AG09309 (cell line): ENCODE measurements around the gene NOS1.

ENCODE experiments used
- DNase-seq: peaks from one replicate; pipeline ENCODE4 v3.0.0-alpha.2; 2010; ENCODE audit warnings: low read depth
- H3K4me3 ChIP-seq: 2 replicates; pipeline ENCODE4 v1.5.1; 2011; ENCODE audit warnings: mild to moderate bottlenecking, low read depth, low read length, moderate library complexity; ENCODE audit not compliant: control insufficient read depth
- TF ChIP-seq, protein P1 (sequence below): IDR thresholded peaks from 2 replicates; pipeline ENCODE4 v1.5.1; 2011; ENCODE audit warnings: mild to moderate bottlenecking, low read depth, low read length, inconsistent platforms; ENCODE audit not compliant: insufficient read depth, control insufficient read depth; ENCODE audit errors: missing control alignments

Gene NOS1

DNA sequence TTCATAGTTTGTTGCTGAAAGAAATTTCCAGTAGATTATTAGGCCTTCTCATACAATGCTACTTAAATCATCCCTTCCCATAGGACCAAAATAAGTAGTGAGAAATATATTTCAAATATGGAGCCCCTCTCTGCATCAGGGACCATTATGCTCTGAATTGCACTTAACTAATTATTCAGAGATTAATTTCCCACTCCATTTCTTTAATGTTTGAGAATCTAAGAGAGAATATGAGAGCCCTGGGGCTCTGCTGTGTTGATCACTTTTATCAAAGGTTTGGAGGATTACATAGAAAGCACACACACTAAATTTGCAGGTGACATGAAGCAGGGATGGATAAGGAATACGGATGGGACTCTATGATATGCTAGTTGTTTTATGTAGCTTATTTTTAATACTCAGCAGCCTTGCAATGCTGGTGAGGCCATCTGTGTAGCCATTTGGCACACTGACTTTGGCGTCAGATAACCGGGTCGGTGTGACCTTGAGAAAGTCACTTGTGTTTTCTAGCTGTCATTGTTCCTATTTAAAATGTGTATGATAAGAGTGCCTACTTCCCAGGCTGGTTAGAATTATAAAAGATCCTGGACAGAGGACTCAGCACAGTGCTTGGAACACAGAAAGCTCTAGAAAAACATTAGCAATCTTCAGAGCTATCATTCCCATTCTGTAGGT is 121.2 kb downstream of the NOS1 start:
- TF ChIP-seq, protein P1, sequence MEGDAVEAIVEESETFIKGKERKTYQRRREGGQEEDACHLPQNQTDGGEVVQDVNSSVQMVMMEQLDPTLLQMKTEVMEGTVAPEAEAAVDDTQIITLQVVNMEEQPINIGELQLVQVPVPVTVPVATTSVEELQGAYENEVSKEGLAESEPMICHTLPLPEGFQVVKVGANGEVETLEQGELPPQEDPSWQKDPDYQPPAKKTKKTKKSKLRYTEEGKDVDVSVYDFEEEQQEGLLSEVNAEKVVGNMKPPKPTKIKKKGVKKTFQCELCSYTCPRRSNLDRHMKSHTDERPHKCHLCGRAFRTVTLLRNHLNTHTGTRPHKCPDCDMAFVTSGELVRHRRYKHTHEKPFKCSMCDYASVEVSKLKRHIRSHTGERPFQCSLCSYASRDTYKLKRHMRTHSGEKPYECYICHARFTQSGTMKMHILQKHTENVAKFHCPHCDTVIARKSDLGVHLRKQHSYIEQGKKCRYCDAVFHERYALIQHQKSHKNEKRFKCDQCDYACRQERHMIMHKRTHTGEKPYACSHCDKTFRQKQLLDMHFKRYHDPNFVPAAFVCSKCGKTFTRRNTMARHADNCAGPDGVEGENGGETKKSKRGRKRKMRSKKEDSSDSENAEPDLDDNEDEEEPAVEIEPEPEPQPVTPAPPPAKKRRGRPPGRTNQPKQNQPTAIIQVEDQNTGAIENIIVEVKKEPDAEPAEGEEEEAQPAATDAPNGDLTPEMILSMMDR = no peak
- no peak overlapping the region for H3K4me3 ChIP-seq
- DNase-seq = no peak

DNA sequence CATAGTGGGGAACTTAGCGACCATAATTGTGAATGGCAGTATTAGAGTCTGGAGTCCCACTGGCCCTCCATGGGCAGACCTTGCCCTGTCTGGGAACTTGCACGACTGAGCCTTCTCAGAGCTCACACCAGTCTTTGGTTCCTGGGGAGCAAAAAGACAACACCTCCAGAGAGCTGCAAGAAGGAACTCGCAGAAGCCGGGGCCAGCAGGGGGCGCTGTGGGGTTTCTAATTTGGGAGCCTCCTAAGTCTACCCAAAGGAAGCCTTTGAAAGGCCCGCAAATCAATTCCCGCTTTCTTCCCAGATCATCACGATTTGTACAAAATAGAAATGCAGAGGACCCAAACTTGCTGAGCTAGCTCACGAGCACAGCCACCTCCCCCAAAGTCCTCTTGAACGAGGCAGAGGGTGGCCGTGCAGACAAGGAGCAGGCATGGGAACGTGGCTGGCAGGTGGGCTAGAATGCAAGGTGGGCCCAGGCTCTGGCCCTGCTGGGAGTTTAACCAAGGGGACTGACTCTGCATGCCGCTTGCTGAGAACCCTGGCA is 124.9 kb downstream of the NOS1 start:
- no peak overlapping the region for H3K4me3 ChIP-seq
- TF ChIP-seq, protein P1 = peak; percentile 81

DNA sequence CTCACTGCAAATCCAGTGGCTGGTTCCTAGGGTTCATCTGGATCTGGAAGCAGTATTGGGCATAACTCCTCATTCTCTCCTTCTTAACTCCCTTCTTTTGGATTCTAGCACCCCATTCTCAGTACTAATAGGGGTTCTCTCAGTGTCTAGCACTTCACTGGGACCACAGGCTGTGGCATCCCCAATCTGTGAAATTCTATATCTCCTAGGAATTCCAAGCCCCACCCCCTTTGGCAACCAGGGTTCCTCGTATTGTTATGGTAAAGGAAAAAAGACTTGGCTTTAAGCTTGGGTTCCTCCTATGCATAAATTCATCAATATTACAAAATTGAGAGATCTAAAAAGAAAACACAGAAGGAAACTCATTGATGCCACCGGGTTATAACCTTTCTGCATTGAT is 126.2 kb downstream of the NOS1 start:
- H3K4me3 ChIP-seq = no peak overlapping the region
- TF ChIP-seq, protein P1 = no peak
- DNase-seq = no peak

More for the DNA sequence above, 124.9 kb downstream of the NOS1 start:
- peak; percentile 7 for DNase-seq

DNA sequence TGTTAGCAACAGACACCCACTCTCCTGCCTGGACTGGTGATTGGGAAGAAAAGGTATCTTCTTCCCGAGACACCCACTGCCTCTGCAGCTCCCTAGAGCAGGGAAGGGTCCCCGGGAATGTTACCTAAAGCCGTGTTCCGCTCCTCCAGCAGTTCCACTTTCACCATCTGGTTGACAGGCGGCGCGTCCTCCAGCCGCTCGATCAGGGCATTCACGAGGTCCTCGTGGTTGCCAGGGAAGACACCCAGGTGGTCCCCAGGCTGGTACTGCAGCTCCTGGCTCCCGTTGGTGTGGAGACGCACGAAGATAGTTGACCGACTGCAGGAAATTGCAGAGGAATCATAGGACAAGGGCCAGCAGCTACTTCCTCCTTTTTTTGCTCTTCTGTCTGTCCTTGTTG is 127.0 kb downstream of the NOS1 start:
- no peak overlapping the region for H3K4me3 ChIP-seq
- no peak for DNase-seq

DNA sequence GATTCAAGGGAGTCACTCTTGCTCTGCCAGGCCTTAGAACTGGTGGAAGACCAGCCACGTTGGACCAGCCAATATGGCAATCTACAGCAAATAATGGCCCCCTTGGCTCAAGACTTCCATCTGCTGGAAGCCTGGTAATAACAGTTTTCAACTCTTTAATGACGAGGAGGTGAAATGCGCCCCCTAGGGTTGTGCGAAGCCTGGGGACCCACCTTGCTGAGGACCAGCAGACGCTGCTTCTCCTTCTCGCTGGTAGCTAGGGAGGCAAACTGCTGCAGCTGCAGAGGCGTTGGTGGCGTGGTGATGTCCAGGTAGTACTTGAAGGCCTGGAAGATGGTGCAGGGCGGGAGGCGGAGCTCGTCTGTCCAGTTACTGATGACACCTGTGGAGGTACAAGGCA is 129.7 kb downstream of the NOS1 start:
- no peak for DNase-seq
- TF ChIP-seq, protein P1 = no peak
- no peak overlapping the region for H3K4me3 ChIP-seq

More for the DNA sequence above, 127.0 kb downstream of the NOS1 start:
- TF ChIP-seq, protein P1 = no peak

DNA sequence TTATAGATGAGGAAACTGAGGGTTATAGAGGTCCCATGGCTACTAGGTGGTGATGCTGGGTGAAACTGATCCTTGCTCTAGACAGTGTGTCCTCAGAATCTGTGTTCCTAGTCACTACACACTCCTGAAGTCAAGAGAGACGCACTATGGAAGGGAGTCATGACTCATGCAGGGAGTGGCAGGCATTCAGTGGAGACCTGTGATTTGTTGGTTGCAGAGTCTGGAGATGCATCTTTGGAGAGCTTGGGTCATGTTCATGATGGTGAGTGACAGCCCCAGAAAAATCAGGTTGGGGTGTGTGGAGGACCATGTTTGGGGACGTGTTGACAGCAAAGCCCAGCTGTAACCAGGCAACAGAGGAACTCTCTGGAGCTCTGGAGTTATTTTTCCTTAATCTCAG is 133.2 kb downstream of the NOS1 start:
- H3K4me3 ChIP-seq = no peak overlapping the region
- DNase-seq = no peak
- TF ChIP-seq, protein P1 = no peak
